Activated naive CD4-positive, alpha-beta T cell treated with anti-CD3 and anti-CD28 coated beads for 36 hours (primary cell): ENCODE results near the gene GNG12. TPM values are rescaled to one million over a fixed set of nuclear protein-coding genes. Genes with fewer than 3 reads are reported as not detected.

ENCODE experiments used
- CTCF ChIA-PET: fragments of 350-600 bp; sonication (Branson Sonifier 250); formaldehyde crosslinking; loops from one replicate; lab custom pipeline; 2021; ENCODE audit warnings: antibody characterized with exemption; lab: Charles Lee
- DNase-seq: peaks from one replicate; pipeline ENCODE4 v3.0.0-alpha.2; 2020
- H3K27ac Mint-ChIP-seq: one replicate; pipeline ENCODE4 v1.8.0; 2021; ENCODE audit warnings: mild to moderate bottlenecking, mixed read lengths
- H3K27me3 Mint-ChIP-seq: one replicate; pipeline ENCODE4 v1.8.0; 2021; ENCODE audit warnings: low read depth, mixed read lengths
- H3K36me3 Mint-ChIP-seq: one replicate; pipeline ENCODE4 v1.8.0; 2021; ENCODE audit warnings: low read depth, mixed read lengths
- H3K4me1 Mint-ChIP-seq: one replicate; pipeline ENCODE4 v1.8.0; 2021; ENCODE audit warnings: low read depth, mixed read lengths
- H3K4me3 Mint-ChIP-seq: one replicate; pipeline ENCODE4 v1.8.0; 2021; ENCODE audit warnings: mild to moderate bottlenecking, moderate library complexity, mixed read lengths
- H3K9me3 Mint-ChIP-seq: one replicate; pipeline ENCODE4 v1.8.0; 2021; ENCODE audit warnings: mixed read lengths
- intact Hi-C: fragments of 100-400 bp; cut with micrococcal nuclease; formaldehyde crosslinking; loops from one replicate; pipeline ENCODE4 v1.15.1; 2023
- total RNA-seq, 2 experiments: library from RNA; stranded (reverse); gene quantifications; one replicate each; pipeline ENCODE4 v1.2.3, GENCODE V29; 2021

Gene GNG12
- total RNA-seq, 2 experiments from 2014 or later, result 0.05 to 0.07 TPM

- H3K27ac Mint-ChIP-seq, result no peak overlapping the region
- H3K4me1 Mint-ChIP-seq, result peaks cover 31% of the 10 kb centered on the region
- no peaks in the 10 kb centered on the region for H3K27me3 Mint-ChIP-seq
- CTCF ChIA-PET, result interaction anchor here (1.6 kb wide), 1 partner anchor 127 kb away, joined by 3 read pairs; no protein-coding TSS in a partner anchor
- no peak for DNase-seq
- H3K9me3 Mint-ChIP-seq, result no peaks in the 10 kb centered on the region
- intact Hi-C loops, result loop anchor here (5.0 to 10.0 kb wide), 6 partner anchors 531 to 1874 kb away; no protein-coding TSS in a partner anchor
- H3K4me3 Mint-ChIP-seq, result no peak overlapping the region
- peaks cover 22% of the 10 kb centered on the region for H3K36me3 Mint-ChIP-seq
These were observed 144.6 kb downstream of the GNG12 start for GRCh38 chr1:67688526-67689219.

DNA sequence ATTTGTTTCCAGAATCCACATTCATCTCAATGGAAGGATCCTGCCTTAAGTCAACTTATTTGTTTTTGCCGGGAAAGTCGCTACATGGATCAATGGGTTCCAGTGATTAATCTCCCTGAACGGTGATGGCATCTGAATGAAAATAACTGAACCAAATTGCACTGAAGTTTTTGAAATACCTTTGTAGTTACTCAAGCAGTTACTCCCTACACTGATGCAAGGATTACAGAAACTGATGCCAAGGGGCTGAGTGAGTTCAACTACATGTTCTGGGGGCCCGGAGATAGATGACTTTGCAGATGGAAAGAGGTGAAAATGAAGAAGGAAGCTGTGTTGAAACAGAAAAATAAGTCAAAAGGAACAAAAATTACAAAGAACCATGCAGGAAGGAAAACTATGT is 145.6 kb downstream of the GNG12 start:
- no peak overlapping the region for H3K27ac Mint-ChIP-seq
- H3K4me1 Mint-ChIP-seq, result peaks cover 41% of the 10 kb centered on the region
- no peak for DNase-seq
- intact Hi-C loops, result loop anchor here (5.0 to 10.0 kb wide), 6 partner anchors 530 to 1873 kb away; no protein-coding TSS in a partner anchor
- peak overlapping the region; percentile 1 for H3K4me3 Mint-ChIP-seq
- H3K36me3 Mint-ChIP-seq, result peaks cover 22% of the 10 kb centered on the region
- CTCF ChIA-PET, result no interaction called here
- H3K27me3 Mint-ChIP-seq, result no peaks in the 10 kb centered on the region
- H3K9me3 Mint-ChIP-seq, result no peaks in the 10 kb centered on the region

- CTCF ChIA-PET, result interaction anchor here (1.3 kb wide), 1 partner anchor 11 kb away, joined by 4 read pairs; no protein-coding TSS in a partner anchor
- Mint-ChIP-seq H3K9me3 (no peaks in the 10 kb centered on the region), H3K27me3 (no peaks in the 10 kb centered on the region), H3K4me3 (peak overlapping the region; percentile 90), H3K27ac (peak overlapping the region; percentile 92), H3K4me1 (peaks cover 43% of the 10 kb centered on the region), H3K36me3 (peaks cover 22% of the 10 kb centered on the region)
- intact Hi-C loops, result loop anchor here (5.0 to 10.0 kb wide), 6 partner anchors 530 to 1872 kb away; no protein-coding TSS in a partner anchor
- no peak for DNase-seq
These were observed 146.1 kb downstream of the GNG12 start for GRCh38 chr1:67687198-67687545.

GRCh38 chr1:67686267-67687197 is 146.7 kb downstream of the GNG12 start:
- peaks cover 46% of the 10 kb centered on the region for H3K4me1 Mint-ChIP-seq

GRCh38 chr1:67685558-67686266 is 147.6 kb downstream of the GNG12 start:
- Mint-ChIP-seq H3K4me3 (peak overlapping the region; percentile 90), H3K27ac (peak overlapping the region; percentile 92), H3K27me3 (no peaks in the 10 kb centered on the region), H3K9me3 (no peaks in the 10 kb centered on the region), H3K4me1 (peaks cover 46% of the 10 kb centered on the region), H3K36me3 (peaks cover 22% of the 10 kb centered on the region)
- peak; percentile 73 for DNase-seq
- intact Hi-C loops, result loop anchor here (1.0 to 10.0 kb wide), 17 partner anchors 15 to 1871 kb away; no protein-coding TSS in a partner anchor
- CTCF ChIA-PET, result interaction anchor here (1.3 to 4.2 kb wide), 4 partner anchors 9 to 74 kb away, joined by 3 to 27 read pairs (median 4); no protein-coding TSS in a partner anchor

More at GRCh38 chr1:67686267-67687197, 146.7 kb downstream of the GNG12 start:
- H3K27me3 Mint-ChIP-seq, result no peaks in the 10 kb centered on the region
- DNase-seq, result peak; percentile 76
- H3K27ac Mint-ChIP-seq, result peak overlapping the region; percentile 92
- H3K9me3 Mint-ChIP-seq, result no peaks in the 10 kb centered on the region
- H3K36me3 Mint-ChIP-seq, result peaks cover 22% of the 10 kb centered on the region
- H3K4me3 Mint-ChIP-seq, result peak overlapping the region; percentile 90
- CTCF ChIA-PET, result interaction anchor here (1.3 kb wide), 1 partner anchor 10 kb away, joined by 4 read pairs; no protein-coding TSS in a partner anchor
- intact Hi-C loops, result loop anchor here (1.0 to 10.0 kb wide), 10 partner anchors 14 to 1872 kb away; no protein-coding TSS in a partner anchor

DNA sequence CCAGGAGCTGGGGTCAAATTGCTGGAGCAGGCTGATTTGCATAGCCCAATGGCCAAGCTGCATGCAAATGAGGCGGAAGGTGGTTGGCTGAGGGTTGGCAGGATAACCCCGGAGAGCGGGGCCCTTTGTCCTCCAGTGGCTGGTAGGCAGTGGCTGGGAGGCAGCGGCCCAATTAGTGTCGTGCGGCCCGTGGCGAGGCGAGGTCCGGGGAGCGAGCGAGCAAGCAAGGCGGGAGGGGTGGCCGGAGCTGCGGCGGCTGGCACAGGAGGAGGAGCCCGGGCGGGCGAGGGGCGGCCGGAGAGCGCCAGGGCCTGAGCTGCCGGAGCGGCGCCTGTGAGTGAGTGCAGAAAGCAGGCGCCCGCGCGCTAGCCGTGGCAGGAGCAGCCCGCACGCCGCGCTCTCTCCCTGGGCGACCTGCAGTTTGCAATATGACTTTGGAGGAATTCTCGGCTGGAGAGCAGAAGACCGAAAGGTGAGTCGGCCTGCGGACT is 148.2 kb downstream of the GNG12 start, which contains the start of gene GADD45A:
TSS of gene GADD45A (plus strand) at position 135 of the 491 bp plus-strand sequence. CDS start at position 429, 294 bp downstream.
- Mint-ChIP-seq H3K9me3 (no peaks in the 10 kb centered on the region), H3K36me3 (peaks cover 22% of the 10 kb centered on the region), H3K4me1 (peaks cover 46% of the 10 kb centered on the region), H3K27me3 (no peaks in the 10 kb centered on the region), H3K27ac (peak within 1 kb of the TSS; percentile 92), H3K4me3 (peak within 1 kb of the TSS; percentile 90)
- peak; percentile 98 for DNase-seq
- CTCF ChIA-PET, result interaction anchor here (1.4 to 4.2 kb wide), 4 partner anchors 10 to 75 kb away, joined by 3 to 27 read pairs (median 5); no protein-coding TSS in a partner anchor
- intact Hi-C loops, result loop anchor here (1.0 to 10.0 kb wide), 13 partner anchors 51 to 1870 kb away; no protein-coding TSS in a partner anchor

DNA sequence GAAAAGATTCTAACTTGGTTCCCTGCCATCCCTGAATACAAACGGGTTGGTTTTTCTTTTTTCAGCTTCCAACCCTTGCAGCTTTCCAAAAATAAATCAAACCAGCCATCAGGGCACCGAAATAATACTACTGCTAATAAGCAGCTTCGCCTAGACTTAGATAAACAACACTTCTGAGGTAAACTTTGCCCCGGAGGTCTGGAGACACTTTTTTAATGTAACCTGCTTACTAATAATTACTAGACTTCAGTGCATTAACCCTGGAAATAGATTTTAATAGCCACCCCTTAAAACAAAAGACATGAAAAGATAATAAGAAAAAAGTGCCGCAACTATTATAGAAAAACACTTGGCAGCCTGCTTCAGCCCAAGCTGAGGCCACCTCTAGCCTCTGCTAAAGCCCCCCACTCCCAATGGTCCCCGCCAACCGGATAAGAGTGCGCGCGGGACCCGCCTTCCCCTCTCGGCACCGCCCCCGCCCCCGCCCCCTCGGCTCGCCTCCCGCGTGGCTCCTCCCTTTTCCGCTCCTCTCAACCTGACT is 148.7 kb downstream of the GNG12 start:
- Mint-ChIP-seq H3K36me3 (peaks cover 22% of the 10 kb centered on the region), H3K9me3 (no peaks in the 10 kb centered on the region), H3K27ac (peak overlapping the region; percentile 92), H3K4me3 (peak overlapping the region; percentile 90), H3K27me3 (no peaks in the 10 kb centered on the region), H3K4me1 (peaks cover 46% of the 10 kb centered on the region)
- DNase-seq, result no peak
- intact Hi-C loops, result loop anchor here (1.0 to 10.0 kb wide), 18 partner anchors 10 to 1870 kb away; partner anchors contain the start of gene SERBP1
- CTCF ChIA-PET, result interaction anchor here (0.7 to 4.2 kb wide), 6 partner anchors 10 to 148 kb away, joined by 3 to 27 read pairs (median 4); no protein-coding TSS in a partner anchor

DNA sequence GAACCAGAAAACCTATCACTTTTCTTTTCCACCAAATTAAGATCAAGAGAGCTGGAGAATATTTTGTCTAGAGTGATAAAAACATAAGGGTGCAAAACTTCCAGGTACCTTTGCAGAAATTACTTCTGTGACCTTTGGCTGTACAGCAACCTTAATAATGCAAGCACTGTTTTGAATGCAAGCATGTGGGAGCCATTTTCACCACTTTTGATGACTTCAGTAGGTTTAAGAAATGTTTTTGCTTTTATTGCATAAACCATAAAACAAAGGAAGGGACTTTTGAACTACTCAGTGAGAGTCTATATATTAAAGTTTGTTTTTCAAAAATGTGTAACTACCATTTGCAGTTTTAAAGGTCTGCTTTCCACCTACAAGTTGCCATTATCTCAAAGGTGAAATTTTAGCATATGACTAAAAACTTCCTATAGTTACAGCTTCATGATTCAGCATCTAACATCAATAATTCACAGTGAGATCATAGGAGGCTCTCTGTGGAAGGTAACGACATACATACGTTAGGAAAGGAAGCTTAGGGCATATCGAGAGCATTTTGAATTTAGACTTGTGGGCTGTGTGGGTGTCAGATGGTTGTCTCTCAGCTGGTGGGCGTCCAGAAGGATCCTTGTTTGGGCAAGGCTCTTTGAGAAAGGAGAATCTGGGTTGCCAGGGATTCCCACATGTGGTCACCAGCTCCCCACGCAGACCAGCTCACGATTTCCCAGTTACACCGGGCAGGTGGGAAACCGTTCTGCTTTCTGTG is 149.3 kb downstream of the GNG12 start:
- Mint-ChIP-seq H3K27me3 (no peaks in the 10 kb centered on the region), H3K9me3 (no peaks in the 10 kb centered on the region), H3K27ac (peak overlapping the region; percentile 92), H3K36me3 (peaks cover 22% of the 10 kb centered on the region), H3K4me3 (peak overlapping the region; percentile 90), H3K4me1 (peaks cover 42% of the 10 kb centered on the region)
- intact Hi-C loops, result loop anchor here (1.0 to 10.0 kb wide), 11 partner anchors 10 to 1869 kb away; partner anchors contain the start of gene SERBP1
- CTCF ChIA-PET, result interaction anchor here (0.7 to 4.2 kb wide), 5 partner anchors 9 to 147 kb away, joined by 3 to 27 read pairs (median 5); no protein-coding TSS in a partner anchor
- peak; percentile 51 for DNase-seq

DNA sequence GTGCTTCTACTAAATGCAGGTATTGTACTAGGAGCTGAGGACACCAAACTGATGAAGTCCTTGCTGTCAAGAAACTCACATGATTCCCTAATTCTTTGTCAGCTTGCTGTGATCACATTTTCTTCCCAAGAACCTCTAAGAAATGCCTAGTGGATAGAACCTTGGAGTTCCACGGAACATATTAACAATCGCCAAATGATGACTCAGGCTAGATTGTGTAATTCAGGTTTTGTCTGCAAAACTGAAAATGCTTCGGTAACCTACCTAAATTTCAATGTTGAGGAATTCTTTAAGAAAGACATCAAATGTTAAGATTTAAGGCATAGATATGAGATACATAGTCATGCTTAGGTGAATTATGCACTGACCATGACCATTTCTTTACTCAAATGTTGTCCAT is 150.0 kb downstream of the GNG12 start:
- H3K27ac Mint-ChIP-seq, result peak overlapping the region; percentile 92
- no peaks in the 10 kb centered on the region for H3K27me3 Mint-ChIP-seq
- H3K9me3 Mint-ChIP-seq, result no peaks in the 10 kb centered on the region
- peaks cover 17% of the 10 kb centered on the region for H3K36me3 Mint-ChIP-seq
- DNase-seq, result no peak
- no peak overlapping the region for H3K4me3 Mint-ChIP-seq
- intact Hi-C loops, result loop anchor here (10.0 kb wide), 5 partner anchors 689 to 1869 kb away; no protein-coding TSS in a partner anchor
- CTCF ChIA-PET, result interaction anchor here (0.9 to 4.2 kb wide), 4 partner anchors 9 to 408 kb away, joined by 3 to 27 read pairs (median 4); no protein-coding TSS in a partner anchor
- peaks cover 36% of the 10 kb centered on the region for H3K4me1 Mint-ChIP-seq

DNA sequence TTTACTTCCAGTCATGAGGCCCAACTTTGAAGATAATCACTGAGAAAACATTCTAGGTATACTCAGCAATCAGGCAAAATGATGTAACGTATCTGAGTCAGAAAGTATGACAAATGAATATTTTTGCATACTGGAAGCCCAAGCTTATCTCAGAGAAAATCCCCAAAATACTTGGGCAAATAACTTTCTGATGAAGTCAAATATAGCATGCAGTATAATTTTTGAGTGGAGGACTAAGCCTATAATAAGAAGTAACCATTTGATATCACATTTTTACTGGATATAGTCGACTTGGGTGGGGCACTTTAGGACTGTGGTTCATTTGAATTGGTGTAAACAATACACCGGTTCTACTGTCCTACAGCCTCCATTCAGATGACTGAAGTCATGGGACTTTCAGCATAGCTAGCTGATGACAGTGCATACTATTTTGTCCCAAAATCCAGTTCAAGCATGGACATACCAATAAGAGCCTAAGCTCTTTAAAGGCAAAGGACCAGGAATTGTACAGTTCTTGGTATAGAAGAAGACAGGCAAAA is 150.5 kb downstream of the GNG12 start:
- Mint-ChIP-seq H3K27me3 (no peaks in the 10 kb centered on the region), H3K4me3 (no peak overlapping the region), H3K9me3 (no peaks in the 10 kb centered on the region), H3K27ac (no peak overlapping the region), H3K4me1 (peaks cover 35% of the 10 kb centered on the region), H3K36me3 (peaks cover 14% of the 10 kb centered on the region)
- intact Hi-C loops, result loop anchor here (10.0 kb wide), 5 partner anchors 688 to 1868 kb away; no protein-coding TSS in a partner anchor
- no peak for DNase-seq
- CTCF ChIA-PET, result interaction anchor here (0.6 to 4.2 kb wide), 5 partner anchors 10 to 408 kb away, joined by 3 to 27 read pairs (median 3); no protein-coding TSS in a partner anchor
